HEK293 (cell line): ENCODE measurements around the gene IGFBP2.

Experiments
- CTCF ChIA-PET: fragments of 350-600 bp; formaldehyde crosslinking; extraction: SDS; loops from one replicate; lab custom pipeline; 2021; ENCODE audit warnings: antibody characterized with exemption; lab: Yijun Ruan, JAX
- POLR2A ChIA-PET: fragments of 300-600 bp; formaldehyde crosslinking; extraction: SDS; loops from one replicate; lab custom pipeline; 2020; ENCODE audit warnings: antibody characterized with exemption, inconsistent platforms; lab: Yijun Ruan, JAX
- H3K27ac ChIP-seq: fragments of 200-500 bp; sonication (Bioruptor generic); 2 replicates; pipeline ENCODE4 v1.5.1; 2014; ENCODE audit warnings: low read depth, low read length, control low read depth, inconsistent platforms; ENCODE audit errors: extremely low read depth
- H3K36me3 ChIP-seq, 2 experiments: fragments of 200-500 bp in 1 of 2; sonication (Bioruptor generic) in 1 of 2; 1 replicate in 1 of 2; 2 replicates in 1 of 2; pipeline ENCODE4 v1.5.1; 2014 to 2017; ENCODE audit warnings: inconsistent platforms in 2 of 2, low read length in 2 of 2; ENCODE audit not compliant: control insufficient read depth in 2 of 2, insufficient read depth in 1 of 2
- H3K4me1 ChIP-seq: fragments of 200-500 bp; sonication (Bioruptor generic); 2 replicates; pipeline ENCODE4 v1.5.1; 2014; ENCODE audit warnings: mild to moderate bottlenecking, low read length, inconsistent platforms; ENCODE audit not compliant: control insufficient read depth, insufficient read depth
- H3K4me3 ChIP-seq: 2 replicates; pipeline ENCODE4 v1.5.1; 2011; ENCODE audit warnings: low read depth, mild to moderate bottlenecking, control low read depth, low read length, moderate library complexity
- H3K9me3 ChIP-seq: fragments of 200-500 bp; sonication (Bioruptor generic); 2 replicates; pipeline ENCODE4 v1.5.1; 2014; ENCODE audit warnings: low read depth, low read length, inconsistent platforms; ENCODE audit not compliant: control insufficient read depth, insufficient read depth
- EGR2 ChIP-seq: fragments of 450-650 bp; formaldehyde crosslinking; IDR thresholded peaks from 2 replicates; pipeline ENCODE4 v1.5.1; 2016; ENCODE audit warnings: low read depth, missing biosample characterization, missing genetic modification characterization
- HOXA7 ChIP-seq: sonication (generic); formaldehyde crosslinking; IDR thresholded peaks from 2 replicates; pipeline ENCODE4 v1.8.1; 2022; ENCODE audit warnings: missing genetic modification reagents, borderline replicate concordance
- KLF7 ChIP-seq: fragments of 450-650 bp; formaldehyde crosslinking; IDR thresholded peaks from 2 replicates; pipeline ENCODE4 v1.5.1; 2016; ENCODE audit warnings: missing biosample characterization, missing genetic modification characterization, borderline replicate concordance
- SCRT2 ChIP-seq: fragments of 450-650 bp; formaldehyde crosslinking; IDR thresholded peaks from 2 replicates; pipeline ENCODE4 v1.5.1; 2016; ENCODE audit warnings: missing biosample characterization, missing genetic modification characterization
- YY2 ChIP-seq: fragments of 450-650 bp; formaldehyde crosslinking; IDR thresholded peaks from 2 replicates; pipeline ENCODE4 v1.5.1; 2016; ENCODE audit warnings: missing biosample characterization, missing genetic modification characterization
- ZFP41 ChIP-seq: fragments of 450-650 bp; formaldehyde crosslinking; IDR thresholded peaks from 2 replicates; pipeline ENCODE4 v1.5.1; 2016; ENCODE audit warnings: missing biosample characterization, missing genetic modification characterization, borderline replicate concordance
- ZNF121 ChIP-seq: fragments of 450-650 bp; formaldehyde crosslinking; IDR thresholded peaks from 2 replicates; pipeline ENCODE4 v1.5.1; 2016; ENCODE audit warnings: missing biosample characterization, missing genetic modification characterization
- ZNF133 ChIP-seq: fragments of 450-650 bp; formaldehyde crosslinking; IDR thresholded peaks from 2 replicates; pipeline ENCODE4 v1.5.1; 2016; ENCODE audit warnings: missing biosample characterization, missing genetic modification characterization
- ZNF174 ChIP-seq: fragments of 450-650 bp; formaldehyde crosslinking; IDR thresholded peaks from 2 replicates; pipeline ENCODE4 v1.5.0; 2017; ENCODE audit warnings: missing biosample characterization, mild to moderate bottlenecking, missing genetic modification characterization
- ZNF221 ChIP-seq: fragments of 450-650 bp; formaldehyde crosslinking; IDR thresholded peaks from 2 replicates; pipeline ENCODE4 v1.5.1; 2017; ENCODE audit warnings: missing biosample characterization, missing genetic modification characterization, borderline replicate concordance
- ZNF394 ChIP-seq: fragments of 450-650 bp; formaldehyde crosslinking; IDR thresholded peaks from 2 replicates; pipeline ENCODE4 v1.5.1; 2016; ENCODE audit warnings: missing biosample characterization, missing genetic modification characterization, mild to moderate bottlenecking, moderate library complexity, borderline replicate concordance
- ZNF404 ChIP-seq: fragments of 450-650 bp; formaldehyde crosslinking; IDR thresholded peaks from 2 replicates; pipeline ENCODE4 v1.5.1; 2017; ENCODE audit warnings: missing biosample characterization, missing genetic modification characterization
- ZNF416 ChIP-seq: fragments of 450-650 bp; formaldehyde crosslinking; IDR thresholded peaks from 2 replicates; pipeline ENCODE4 v1.5.1; 2016; ENCODE audit warnings: missing biosample characterization, missing genetic modification characterization
- ZNF473 ChIP-seq: fragments of 450-650 bp; formaldehyde crosslinking; IDR thresholded peaks from 2 replicates; pipeline ENCODE4 v1.5.1; 2017; ENCODE audit warnings: missing biosample characterization, missing genetic modification characterization
- ZNF558 ChIP-seq: fragments of 450-650 bp; formaldehyde crosslinking; IDR thresholded peaks from 2 replicates; pipeline ENCODE4 v1.5.1; 2016; ENCODE audit warnings: missing biosample characterization, missing genetic modification characterization
- ZNF600 ChIP-seq: fragments of 450-650 bp; formaldehyde crosslinking; IDR thresholded peaks from 2 replicates; pipeline ENCODE4 v1.5.1; 2016; ENCODE audit warnings: missing biosample characterization, missing genetic modification characterization
- ZNF626 ChIP-seq: fragments of 450-650 bp; sonication (Bioruptor Pico); formaldehyde crosslinking; IDR thresholded peaks from 2 replicates; pipeline ENCODE4 v1.5.1; 2018; ENCODE audit warnings: missing biosample characterization, missing genetic modification characterization, inconsistent platforms
- ZNF707 ChIP-seq: fragments of 450-650 bp; formaldehyde crosslinking; IDR thresholded peaks from 2 replicates; pipeline ENCODE4 v1.5.1; 2016; ENCODE audit warnings: missing biosample characterization, missing genetic modification characterization
- ZNF830 ChIP-seq: fragments of 450-650 bp; IDR thresholded peaks from 2 replicates; pipeline ENCODE4 v1.5.0; 2018; ENCODE audit warnings: missing biosample characterization, missing genetic modification characterization, low read depth, mild to moderate bottlenecking, moderate library complexity
- ZNF837 ChIP-seq: fragments of 450-650 bp; formaldehyde crosslinking; IDR thresholded peaks from 2 replicates; pipeline ENCODE4 v1.5.1; 2016; ENCODE audit warnings: missing biosample characterization, missing genetic modification characterization
- ZSCAN23 ChIP-seq: fragments of 450-650 bp; formaldehyde crosslinking; IDR thresholded peaks from 2 replicates; pipeline ENCODE4 v1.5.1; 2016; ENCODE audit warnings: missing biosample characterization, missing genetic modification characterization
- TF ChIP-seq, protein P1 (sequence below): fragments of 450-650 bp; formaldehyde crosslinking; IDR thresholded peaks from 2 replicates; pipeline ENCODE4 v1.5.1; 2016; ENCODE audit warnings: missing biosample characterization, missing genetic modification characterization
- TF ChIP-seq, protein P2 (sequence below): fragments of 450-650 bp; formaldehyde crosslinking; IDR thresholded peaks from 2 replicates; pipeline ENCODE4 v1.5.1; 2017; ENCODE audit warnings: missing biosample characterization, missing genetic modification characterization
- TF ChIP-seq, protein P3 (sequence below): fragments of 450-650 bp; formaldehyde crosslinking; IDR thresholded peaks from 2 replicates; pipeline ENCODE4 v1.5.1; 2017; ENCODE audit warnings: missing biosample characterization, missing genetic modification characterization
- TF ChIP-seq, protein P4 (sequence below): fragments of 450-650 bp; formaldehyde crosslinking; IDR thresholded peaks from 2 replicates; pipeline ENCODE4 v1.5.1; 2017; ENCODE audit warnings: missing biosample characterization, mild to moderate bottlenecking, missing genetic modification characterization, moderate library complexity
- TF ChIP-seq, protein P5 (sequence below): fragments of 450-650 bp; formaldehyde crosslinking; IDR thresholded peaks from 2 replicates; pipeline ENCODE4 v1.5.1; 2016; ENCODE audit warnings: missing biosample characterization, missing genetic modification characterization
- TF ChIP-seq, protein P6 (sequence below): fragments of 450-650 bp; formaldehyde crosslinking; IDR thresholded peaks from 2 replicates; pipeline ENCODE4 v1.5.1; 2016; ENCODE audit warnings: missing biosample characterization, missing genetic modification characterization, borderline replicate concordance

The IGFBP2 gene

DNA sequence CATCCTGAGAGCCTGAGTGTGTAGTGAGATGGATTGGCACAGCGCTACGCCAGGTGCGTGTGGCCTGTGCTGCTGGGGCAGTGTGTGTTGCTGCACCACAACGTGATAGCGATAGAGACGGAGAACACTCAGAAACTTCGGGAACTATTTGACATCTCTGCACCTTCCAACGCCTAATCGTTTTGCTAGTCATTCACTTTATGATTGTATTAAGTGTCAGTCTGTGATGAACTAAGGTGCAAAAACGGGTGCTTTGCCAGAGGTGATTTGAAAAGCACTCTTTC is 26.0 kb upstream of the IGFBP2 start:
- POLR2A ChIA-PET, result no interaction called here
- H3K4me3 ChIP-seq, result no peak overlapping the region
- CTCF ChIA-PET, result no interaction called here

DNA sequence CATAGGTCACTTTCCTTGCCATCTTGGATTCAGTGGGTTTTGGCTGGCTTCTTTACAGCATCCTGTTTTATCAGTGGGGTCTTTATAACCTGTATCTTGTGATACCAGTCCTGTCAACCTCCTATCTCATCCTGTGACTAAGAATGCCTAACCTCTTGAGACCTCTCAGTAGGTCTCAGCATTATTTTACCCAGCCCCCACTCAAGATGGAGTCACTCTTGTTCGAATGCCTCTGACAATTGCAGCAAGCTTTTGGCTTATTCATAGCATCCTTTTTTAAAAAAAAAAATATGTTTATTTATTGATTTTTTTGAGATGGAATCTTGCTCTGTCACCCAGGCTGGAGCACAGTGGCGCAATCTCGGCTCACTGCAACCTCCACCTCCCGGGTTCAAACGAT is 24.7 kb upstream of the IGFBP2 start:
- ChIA-PET CTCF (no interaction called here), POLR2A (no interaction called here)
- no peak overlapping the region for H3K4me3 ChIP-seq
- no peaks in the 10 kb centered on the region for H3K9me3 ChIP-seq
- H3K36me3 ChIP-seq, result no peaks in the 10 kb centered on the region
- no peak overlapping the region for H3K27ac ChIP-seq
- H3K4me1 ChIP-seq, result no peaks in the 10 kb centered on the region
- TF ChIP-seq ZNF133 (tag by site-specific recombination), result no peak
- no peak for TF ChIP-seq ZNF416 (tag by site-specific recombination)
- no peak for TF ChIP-seq SCRT2 (tag by site-specific recombination)
- TF ChIP-seq HOXA7 (CRISPR knock-in tag), result no peak
- TF ChIP-seq, protein P1, sequence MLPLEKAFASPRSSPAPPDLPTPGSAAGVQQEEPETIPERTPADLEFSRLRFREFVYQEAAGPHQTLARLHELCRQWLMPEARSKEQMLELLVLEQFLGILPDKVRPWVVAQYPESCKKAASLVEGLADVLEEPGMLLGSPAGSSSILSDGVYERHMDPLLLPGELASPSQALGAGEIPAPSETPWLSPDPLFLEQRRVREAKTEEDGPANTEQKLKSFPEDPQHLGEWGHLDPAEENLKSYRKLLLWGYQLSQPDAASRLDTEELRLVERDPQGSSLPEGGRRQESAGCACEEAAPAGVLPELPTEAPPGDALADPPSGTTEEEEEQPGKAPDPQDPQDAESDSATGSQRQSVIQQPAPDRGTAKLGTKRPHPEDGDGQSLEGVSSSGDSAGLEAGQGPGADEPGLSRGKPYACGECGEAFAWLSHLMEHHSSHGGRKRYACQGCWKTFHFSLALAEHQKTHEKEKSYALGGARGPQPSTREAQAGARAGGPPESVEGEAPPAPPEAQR (tag by site-specific recombination), result no peak
- TF ChIP-seq EGR2, result no peak
- no peak for TF ChIP-seq ZNF473 (tag by site-specific recombination)
- no peak for TF ChIP-seq ZNF837 (tag by site-specific recombination)
- TF ChIP-seq ZNF121 (tag by site-specific recombination), result no peak
- TF ChIP-seq ZFP41 (tag by site-specific recombination), result no peak
- TF ChIP-seq ZNF174 (tag by site-specific recombination), result no peak
- TF ChIP-seq ZNF707 (tag by site-specific recombination), result no peak
- TF ChIP-seq ZNF830 (tag by site-specific recombination), result no peak

More for the DNA sequence above, 26.0 kb upstream of the IGFBP2 start:
- no peaks in the 10 kb centered on the region for H3K9me3 ChIP-seq
- no peaks in the 10 kb centered on the region for H3K4me1 ChIP-seq
- H3K27ac ChIP-seq, result no peak overlapping the region
- TF ChIP-seq, protein P2, sequence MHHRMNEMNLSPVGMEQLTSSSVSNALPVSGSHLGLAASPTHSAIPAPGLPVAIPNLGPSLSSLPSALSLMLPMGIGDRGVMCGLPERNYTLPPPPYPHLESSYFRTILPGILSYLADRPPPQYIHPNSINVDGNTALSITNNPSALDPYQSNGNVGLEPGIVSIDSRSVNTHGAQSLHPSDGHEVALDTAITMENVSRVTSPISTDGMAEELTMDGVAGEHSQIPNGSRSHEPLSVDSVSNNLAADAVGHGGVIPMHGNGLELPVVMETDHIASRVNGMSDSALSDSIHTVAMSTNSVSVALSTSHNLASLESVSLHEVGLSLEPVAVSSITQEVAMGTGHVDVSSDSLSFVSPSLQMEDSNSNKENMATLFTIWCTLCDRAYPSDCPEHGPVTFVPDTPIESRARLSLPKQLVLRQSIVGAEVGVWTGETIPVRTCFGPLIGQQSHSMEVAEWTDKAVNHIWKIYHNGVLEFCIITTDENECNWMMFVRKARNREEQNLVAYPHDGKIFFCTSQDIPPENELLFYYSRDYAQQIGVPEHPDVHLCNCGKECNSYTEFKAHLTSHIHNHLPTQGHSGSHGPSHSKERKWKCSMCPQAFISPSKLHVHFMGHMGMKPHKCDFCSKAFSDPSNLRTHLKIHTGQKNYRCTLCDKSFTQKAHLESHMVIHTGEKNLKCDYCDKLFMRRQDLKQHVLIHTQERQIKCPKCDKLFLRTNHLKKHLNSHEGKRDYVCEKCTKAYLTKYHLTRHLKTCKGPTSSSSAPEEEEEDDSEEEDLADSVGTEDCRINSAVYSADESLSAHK (tag by site-specific recombination), result no peak
- TF ChIP-seq ZNF404 (tag by site-specific recombination) (no peak), ZNF600 (tag by site-specific recombination) (no peak), ZNF830 (tag by site-specific recombination) (no peak), ZNF221 (no peak), ZNF626 (tag by site-specific recombination) (no peak), ZNF473 (tag by site-specific recombination) (no peak), ZNF558 (tag by site-specific recombination) (no peak), KLF7 (tag by site-specific recombination) (no peak), ZNF394 (tag by site-specific recombination) (no peak), YY2 (tag by site-specific recombination) (no peak), ZSCAN23 (tag by site-specific recombination) (no peak)
- TF ChIP-seq, protein P3, sequence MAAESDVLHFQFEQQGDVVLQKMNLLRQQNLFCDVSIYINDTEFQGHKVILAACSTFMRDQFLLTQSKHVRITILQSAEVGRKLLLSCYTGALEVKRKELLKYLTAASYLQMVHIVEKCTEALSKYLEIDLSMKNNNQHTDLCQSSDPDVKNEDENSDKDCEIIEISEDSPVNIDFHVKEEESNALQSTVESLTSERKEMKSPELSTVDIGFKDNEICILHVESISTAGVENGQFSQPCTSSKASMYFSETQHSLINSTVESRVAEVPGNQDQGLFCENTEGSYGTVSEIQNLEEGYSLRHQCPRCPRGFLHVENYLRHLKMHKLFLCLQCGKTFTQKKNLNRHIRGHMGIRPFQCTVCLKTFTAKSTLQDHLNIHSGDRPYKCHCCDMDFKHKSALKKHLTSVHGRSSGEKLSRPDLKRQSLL, result no peak
- TF ChIP-seq, protein P4, sequence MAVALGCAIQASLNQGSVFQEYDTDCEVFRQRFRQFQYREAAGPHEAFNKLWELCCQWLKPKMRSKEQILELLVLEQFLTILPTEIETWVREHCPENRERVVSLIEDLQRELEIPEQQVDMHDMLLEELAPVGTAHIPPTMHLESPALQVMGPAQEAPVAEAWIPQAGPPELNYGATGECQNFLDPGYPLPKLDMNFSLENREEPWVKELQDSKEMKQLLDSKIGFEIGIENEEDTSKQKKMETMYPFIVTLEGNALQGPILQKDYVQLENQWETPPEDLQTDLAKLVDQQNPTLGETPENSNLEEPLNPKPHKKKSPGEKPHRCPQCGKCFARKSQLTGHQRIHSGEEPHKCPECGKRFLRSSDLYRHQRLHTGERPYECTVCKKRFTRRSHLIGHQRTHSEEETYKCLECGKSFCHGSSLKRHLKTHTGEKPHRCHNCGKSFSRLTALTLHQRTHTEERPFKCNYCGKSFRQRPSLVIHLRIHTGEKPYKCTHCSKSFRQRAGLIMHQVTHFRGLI (tag by site-specific recombination), result no peak
- TF ChIP-seq, protein P5, sequence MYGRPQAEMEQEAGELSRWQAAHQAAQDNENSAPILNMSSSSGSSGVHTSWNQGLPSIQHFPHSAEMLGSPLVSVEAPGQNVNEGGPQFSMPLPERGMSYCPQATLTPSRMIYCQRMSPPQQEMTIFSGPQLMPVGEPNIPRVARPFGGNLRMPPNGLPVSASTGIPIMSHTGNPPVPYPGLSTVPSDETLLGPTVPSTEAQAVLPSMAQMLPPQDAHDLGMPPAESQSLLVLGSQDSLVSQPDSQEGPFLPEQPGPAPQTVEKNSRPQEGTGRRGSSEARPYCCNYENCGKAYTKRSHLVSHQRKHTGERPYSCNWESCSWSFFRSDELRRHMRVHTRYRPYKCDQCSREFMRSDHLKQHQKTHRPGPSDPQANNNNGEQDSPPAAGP (tag by site-specific recombination), result no peak
- TF ChIP-seq, protein P6, sequence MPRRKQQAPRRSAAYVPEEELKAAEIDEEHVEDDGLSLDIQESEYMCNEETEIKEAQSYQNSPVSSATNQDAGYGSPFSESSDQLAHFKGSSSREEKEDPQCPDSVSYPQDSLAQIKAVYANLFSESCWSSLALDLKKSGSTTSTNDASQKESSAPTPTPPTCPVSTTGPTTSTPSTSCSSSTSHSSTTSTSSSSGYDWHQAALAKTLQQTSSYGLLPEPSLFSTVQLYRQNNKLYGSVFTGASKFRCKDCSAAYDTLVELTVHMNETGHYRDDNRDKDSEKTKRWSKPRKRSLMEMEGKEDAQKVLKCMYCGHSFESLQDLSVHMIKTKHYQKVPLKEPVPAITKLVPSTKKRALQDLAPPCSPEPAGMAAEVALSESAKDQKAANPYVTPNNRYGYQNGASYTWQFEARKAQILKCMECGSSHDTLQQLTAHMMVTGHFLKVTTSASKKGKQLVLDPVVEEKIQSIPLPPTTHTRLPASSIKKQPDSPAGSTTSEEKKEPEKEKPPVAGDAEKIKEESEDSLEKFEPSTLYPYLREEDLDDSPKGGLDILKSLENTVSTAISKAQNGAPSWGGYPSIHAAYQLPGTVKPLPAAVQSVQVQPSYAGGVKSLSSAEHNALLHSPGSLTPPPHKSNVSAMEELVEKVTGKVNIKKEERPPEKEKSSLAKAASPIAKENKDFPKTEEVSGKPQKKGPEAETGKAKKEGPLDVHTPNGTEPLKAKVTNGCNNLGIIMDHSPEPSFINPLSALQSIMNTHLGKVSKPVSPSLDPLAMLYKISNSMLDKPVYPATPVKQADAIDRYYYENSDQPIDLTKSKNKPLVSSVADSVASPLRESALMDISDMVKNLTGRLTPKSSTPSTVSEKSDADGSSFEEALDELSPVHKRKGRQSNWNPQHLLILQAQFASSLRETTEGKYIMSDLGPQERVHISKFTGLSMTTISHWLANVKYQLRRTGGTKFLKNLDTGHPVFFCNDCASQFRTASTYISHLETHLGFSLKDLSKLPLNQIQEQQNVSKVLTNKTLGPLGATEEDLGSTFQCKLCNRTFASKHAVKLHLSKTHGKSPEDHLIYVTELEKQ (tag by site-specific recombination), result no peak
- TF ChIP-seq, all 188 proteins: peak for 0
- no peaks in the 10 kb centered on the region for H3K36me3 ChIP-seq
